22Rv1 (cell line): Measurements from ENCODE around the gene SYT13.

Experiments used
- CTCF ChIP-seq: fragments of 450-650 bp; IDR thresholded peaks from 2 replicates; pipeline ENCODE4 v1.5.1; 2017; ENCODE audit warnings: mild to moderate bottlenecking
- ZFX ChIP-seq: fragments of 450-650 bp; IDR thresholded peaks from 2 replicates; pipeline ENCODE4 v1.6.1; 2017; ENCODE audit warnings: antibody characterized with exemption, borderline replicate concordance

GRCh38 chr11:45229401-45230020, 56.6 kb downstream of the SYT13 start:
- TF ChIP-seq CTCF: no peak
- TF ChIP-seq ZFX: no peak
